DOHH2 (cell line): ENCODE data around the gene OR4C16.

Experiments used
- H3F3A ChIP-seq: fragments of 200-600 bp; sonication (generic), shearing (Covaris generic); 2 replicates; pipeline ENCODE4 v1.6.0; 2016; ENCODE audit warnings: antibody characterized with exemption, mild to moderate bottlenecking; ENCODE audit not compliant: control insufficient read depth, insufficient read depth
- H3K27ac ChIP-seq: fragments of 200-600 bp; sonication (generic); 2 replicates; pipeline ENCODE4 v1.5.1; 2014; ENCODE audit warnings: low read depth, mild to moderate bottlenecking, low read length, moderate library complexity
- H3K27me3 ChIP-seq: fragments of 200-600 bp; sonication (generic); 2 replicates; pipeline ENCODE4 v1.6.1; 2014; ENCODE audit warnings: mild to moderate bottlenecking, low read length, mixed read lengths; ENCODE audit not compliant: control insufficient read depth
- H3K36me3 ChIP-seq: fragments of 200-600 bp; sonication (generic); 2 replicates; pipeline ENCODE4 v1.6.1; 2014; ENCODE audit warnings: mild to moderate bottlenecking, low read length, moderate library complexity, mixed read lengths; ENCODE audit not compliant: control insufficient read depth
- H3K4me1 ChIP-seq: fragments of 200-600 bp; sonication (generic); 2 replicates; pipeline ENCODE4 v1.6.1; 2014; ENCODE audit warnings: mild to moderate bottlenecking, low read length, mixed read lengths; ENCODE audit not compliant: control insufficient read depth
- H3K4me2 ChIP-seq: fragments of 200-600 bp; sonication (generic); 2 replicates; pipeline ENCODE4 v1.6.0; 2014; ENCODE audit warnings: mild to moderate bottlenecking, low read length, moderate library complexity
- H3K4me3 ChIP-seq: fragments of 200-600 bp; sonication (generic); 2 replicates; pipeline ENCODE4 v1.5.1; 2014; ENCODE audit warnings: mild to moderate bottlenecking, low read length, mixed read lengths
- H3K79me2 ChIP-seq: fragments of 200-600 bp; sonication (generic); 2 replicates; pipeline ENCODE4 v1.6.1; 2014; ENCODE audit warnings: mild to moderate bottlenecking, low read length, mixed read lengths; ENCODE audit not compliant: control insufficient read depth
- H3K9me2 ChIP-seq: fragments of 200-600 bp; sonication (generic); replicated peaks from 2 replicates; pipeline ENCODE4 v1.6.1; 2014; ENCODE audit warnings: mild to moderate bottlenecking, low read length, mixed read lengths; ENCODE audit not compliant: control insufficient read depth
- H3K9me3 ChIP-seq: fragments of 200-600 bp; sonication (generic); 2 replicates; pipeline ENCODE4 v1.6.1; 2014; ENCODE audit warnings: antibody characterized with exemption, low read length, mixed read lengths; ENCODE audit not compliant: control insufficient read depth, insufficient read depth
- H4K20me1 ChIP-seq: fragments of 200-600 bp; sonication (generic); 2 replicates; pipeline ENCODE4 v1.6.0; 2014; ENCODE audit warnings: low read depth, mild to moderate bottlenecking, antibody characterized with exemption, low read length, moderate library complexity; ENCODE audit not compliant: control insufficient read depth, insufficient read depth
- CTCF ChIP-seq: fragments of 200-600 bp; sonication (generic); IDR thresholded peaks from one replicate; pipeline ENCODE4 v1.5.1; 2014; ENCODE audit warnings: antibody characterized with exemption, mild to moderate bottlenecking, low read depth, low read length; ENCODE audit not compliant: poor library complexity, severe bottlenecking
- EZH2phosphoT487 ChIP-seq: fragments of 200-600 bp; sonication (generic); IDR thresholded peaks from 2 replicates; pipeline ENCODE4 v1.6.1; 2017; ENCODE audit warnings: borderline replicate concordance, mild to moderate bottlenecking, antibody characterized with exemption, low read length, moderate library complexity, mixed read lengths

Gene OR4C16, protein sequence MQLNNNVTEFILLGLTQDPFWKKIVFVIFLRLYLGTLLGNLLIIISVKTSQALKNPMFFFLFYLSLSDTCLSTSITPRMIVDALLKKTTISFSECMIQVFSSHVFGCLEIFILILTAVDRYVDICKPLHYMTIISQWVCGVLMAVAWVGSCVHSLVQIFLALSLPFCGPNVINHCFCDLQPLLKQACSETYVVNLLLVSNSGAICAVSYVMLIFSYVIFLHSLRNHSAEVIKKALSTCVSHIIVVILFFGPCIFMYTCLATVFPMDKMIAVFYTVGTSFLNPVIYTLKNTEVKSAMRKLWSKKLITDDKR

DNA sequence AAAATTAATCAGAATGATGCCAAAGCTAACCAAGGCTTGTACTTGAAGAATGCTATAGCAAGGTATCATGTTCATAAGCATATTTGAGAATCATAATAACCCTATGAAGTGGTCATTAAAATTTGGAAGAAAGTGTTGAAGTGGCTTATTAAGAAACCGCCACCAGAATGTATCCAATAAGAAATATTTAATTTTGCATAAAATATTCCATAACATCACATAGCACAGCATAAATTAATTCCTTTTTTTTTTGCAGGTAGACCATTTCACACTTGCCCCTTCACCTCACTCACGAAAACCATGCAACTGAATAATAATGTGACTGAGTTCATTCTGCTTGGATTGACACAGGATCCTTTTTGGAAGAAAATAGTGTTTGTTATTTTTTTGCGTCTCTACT, at the start of gene OR4C16:
Gene OR4C16, plus strand, starts transcription at position 301 of the 400 bp plus-strand sequence. Its CDS starts 0 bp downstream, at position 301.
- Histone ChIP-seq H3K36me3 (no peaks in the 10 kb centered on the region), H3K27me3 (no peaks in the 10 kb centered on the region), H3K4me2 (no peak within 1 kb of the TSS), H4K20me1 (no peaks in the 10 kb centered on the region), H3K9me2 (no peaks in the 10 kb centered on the region), H3K4me3 (no peak within 1 kb of the TSS), H3F3A (no peaks in the 10 kb centered on the region), H3K4me1 (no peaks in the 10 kb centered on the region), H3K27ac (no peak within 1 kb of the TSS), H3K9me3 (peaks cover 4% of the 10 kb centered on the region; the same call in 1 of the 2 replicates), H3K79me2 (no peaks in the 10 kb centered on the region)
- TF ChIP-seq CTCF (no peak), EZH2phosphoT487 (no peak)

DNA sequence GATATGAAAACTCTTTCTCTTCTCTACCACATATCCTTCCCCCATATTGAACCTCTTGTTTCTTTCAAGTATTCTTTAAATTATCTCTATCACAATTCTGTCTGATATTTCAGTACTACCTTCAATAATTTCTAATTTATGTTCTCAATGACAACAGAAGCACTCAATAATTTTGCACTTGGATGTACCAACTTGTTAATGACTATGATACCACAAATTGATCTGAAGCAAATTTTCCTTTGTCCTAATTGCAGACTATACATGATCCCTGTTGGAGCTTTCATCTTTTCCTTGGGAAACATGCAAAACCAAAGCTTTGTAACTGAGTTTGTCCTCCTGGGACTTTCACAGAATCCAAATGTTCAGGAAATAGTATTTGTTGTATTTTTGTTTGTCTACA, 17.8 kb upstream of the OR4C16 start, which contains the start of gene OR4C15:
Gene OR4C15, plus strand, starts transcription at position 301 of the 400 bp plus-strand sequence. Its CDS starts 0 bp downstream, at position 301.
- no peaks in the 10 kb centered on the region for H3K36me3 ChIP-seq
- H3K4me1 ChIP-seq = no peaks in the 10 kb centered on the region
- no peaks in the 10 kb centered on the region for H3K27me3 ChIP-seq
- no peak within 1 kb of the TSS for H3K27ac ChIP-seq
- no peak within 1 kb of the TSS for H3K4me2 ChIP-seq
- no peaks in the 10 kb centered on the region for H3K79me2 ChIP-seq
- H3F3A ChIP-seq = no peaks in the 10 kb centered on the region
- H4K20me1 ChIP-seq = no peaks in the 10 kb centered on the region
- TF ChIP-seq CTCF (no peak), EZH2phosphoT487 (no peak)
- H3K4me3 ChIP-seq = no peak within 1 kb of the TSS
- H3K9me2 ChIP-seq = no peaks in the 10 kb centered on the region
- H3K9me3 ChIP-seq = peaks cover 5% of the 10 kb centered on the region; the same call in 1 of the 2 replicates

GRCh38 chr11:55572548-55572947, 620 bp downstream of the OR4C16 start:
- peaks cover 7% of the 10 kb centered on the region; the same call in 1 of the 2 replicates for H3K9me3 ChIP-seq
- no peak overlapping the region for H3K4me2 ChIP-seq
- H3F3A ChIP-seq = no peaks in the 10 kb centered on the region
- H3K36me3 ChIP-seq = no peaks in the 10 kb centered on the region
- no peak overlapping the region for H3K4me3 ChIP-seq
- H3K79me2 ChIP-seq = no peaks in the 10 kb centered on the region
- H4K20me1 ChIP-seq = no peaks in the 10 kb centered on the region
- H3K27ac ChIP-seq = no peak overlapping the region
- H3K9me2 ChIP-seq = no peaks in the 10 kb centered on the region
- no peaks in the 10 kb centered on the region for H3K27me3 ChIP-seq
- TF ChIP-seq CTCF = no peak
- TF ChIP-seq EZH2phosphoT487 = no peak
- no peaks in the 10 kb centered on the region for H3K4me1 ChIP-seq
